ENCODE results near the gene MSI2. TPM values are rescaled to one million over a fixed set of nuclear protein-coding genes. Genes with fewer than 3 reads are reported as not detected.

Gene MSI2
- polyA plus RNA-seq, 1 of the 3 experiments (the other 2 are of a cell fraction): 24.1 TPM

GRCh38 chr17:57650548-57650947 lies 394.2 kb downstream of the MSI2 start:
- H3K36me3 ChIP-seq (replicated peaks in 1 of 2; ENCODE audit: control insufficient read depth in 1 of 2, insufficient read depth in 2 of 2, low read length in 1 of 2): peaks cover 0 to 2% of the 10 kb centered on the region in 2 experiments
- H3K4me1 ChIP-seq (ENCODE audit: control insufficient read depth in 1 of 2, insufficient read depth in 2 of 2, low read depth in 1 of 2, low read length in 1 of 2): peaks cover 0 to 12% of the 10 kb centered on the region in 2 experiments; a peak in 1 of 4 replicates
- WGBS (ENCODE audit: low lambda C conversion rate): 93% methylated on average over 4 of the region's 4 CpGs
- ChIA-PET POLR2A (interaction anchor here (1.6 kb wide), 1 partner anchor 12 kb away, joined by 7 read pairs; no protein-coding TSS in a partner anchor), CTCF (interaction anchor here (0.6 to 4.5 kb wide), 6 partner anchors 8 to 155 kb away, joined by 3 to 13 read pairs (median 4); no protein-coding TSS in a partner anchor)
- no peak overlapping the region for H3K9ac ChIP-seq
- no peak overlapping the region for H3K4me2 ChIP-seq
- no peaks in the 10 kb centered on the region for H3K9me2 ChIP-seq
- no peak for TF ChIP-seq GATA2 (CRISPR knock-in tag; IDR thresholded peaks at IDR 0.05)
- TF ChIP-seq USF1 (IDR thresholded peaks at IDR 0.05; ENCODE audit: borderline replicate concordance, low read depth): no peak
- no peak for TF ChIP-seq PBX3 (IDR thresholded peaks at IDR 0.05)
- TF ChIP-seq SIN3A (IDR thresholded peaks at IDR 0.05; ENCODE audit: borderline replicate concordance, low read depth, low read length): no peak
- no peak for TF ChIP-seq IRF3 (IDR thresholded peaks at IDR 0.05; ENCODE audit: low read depth, low read length)
- TF ChIP-seq ELF1 (IDR thresholded peaks at IDR 0.05): no peak
- TF ChIP-seq RXRA (IDR thresholded peaks at IDR 0.05; ENCODE audit: borderline replicate concordance, low read depth): no peak
- no peak for TF ChIP-seq ZBTB33 (IDR thresholded peaks at IDR 0.05; ENCODE audit: borderline replicate concordance, low read depth)
- no peak for TF ChIP-seq FOSL2 (IDR thresholded peaks at IDR 0.05; ENCODE audit: borderline replicate concordance, low read depth)
- no peak for TF ChIP-seq FOXM1 (IDR thresholded peaks at IDR 0.05; ENCODE audit: low read depth)
- no peak for TF ChIP-seq USF2 (IDR thresholded peaks at IDR 0.05; ENCODE audit: borderline replicate concordance, low read depth, low read length)
- no peak for TF ChIP-seq YY1 (IDR thresholded peaks at IDR 0.05; ENCODE audit: low read depth)
- TF ChIP-seq NFIC (IDR thresholded peaks at IDR 0.05; ENCODE audit: borderline replicate concordance): no peak
- no peak for TF ChIP-seq SMC3 (IDR thresholded peaks at IDR 0.05; ENCODE audit: low read depth, low read length)
- no peak for TF ChIP-seq TAF1 (IDR thresholded peaks at IDR 0.05; ENCODE audit: borderline replicate concordance, low read depth, low read length)
- no peak overlapping the region; a peak in 1 of 4 replicates for H3K27ac ChIP-seq (ENCODE audit: low read depth in 2 of 2, low read length in 1 of 2)
- H3F3A ChIP-seq (replicated peaks; ENCODE audit: insufficient read depth): no peaks in the 10 kb centered on the region
- H4K20me1 ChIP-seq (ENCODE audit: insufficient read depth): no peaks in the 10 kb centered on the region
- H3K27me3 ChIP-seq (ENCODE audit: insufficient read depth): no peaks in the 10 kb centered on the region
- H3K79me2 ChIP-seq (ENCODE audit: insufficient read depth): no peaks in the 10 kb centered on the region
- no peaks in the 10 kb centered on the region for H3K9me3 ChIP-seq
- DNase-seq: no peak
- no peak overlapping the region for H2AFZ ChIP-seq (ENCODE audit: low read depth)
- no peak overlapping the region for H3K4me3 ChIP-seq (ENCODE audit: low read depth in 2 of 2, low read length in 1 of 2)
